Hematopoietic multipotent progenitor cell treated with erythropoietin and hydrocortisone succinate and interleukin-3 and kit ligand, for 4 days (in vitro differentiated cells): ENCODE measurements around the gene IDI1.
"Not testable (repeated sequence)": the region's sequence is repeated elsewhere in the genome, so short reads cannot be mapped to it uniquely, and the experiment has no call there.

Experiments used
- DNase-seq: peaks from one replicate; pipeline ENCODE4 v3.0.0-alpha.2; 2015

The IDI1 gene

DNA sequence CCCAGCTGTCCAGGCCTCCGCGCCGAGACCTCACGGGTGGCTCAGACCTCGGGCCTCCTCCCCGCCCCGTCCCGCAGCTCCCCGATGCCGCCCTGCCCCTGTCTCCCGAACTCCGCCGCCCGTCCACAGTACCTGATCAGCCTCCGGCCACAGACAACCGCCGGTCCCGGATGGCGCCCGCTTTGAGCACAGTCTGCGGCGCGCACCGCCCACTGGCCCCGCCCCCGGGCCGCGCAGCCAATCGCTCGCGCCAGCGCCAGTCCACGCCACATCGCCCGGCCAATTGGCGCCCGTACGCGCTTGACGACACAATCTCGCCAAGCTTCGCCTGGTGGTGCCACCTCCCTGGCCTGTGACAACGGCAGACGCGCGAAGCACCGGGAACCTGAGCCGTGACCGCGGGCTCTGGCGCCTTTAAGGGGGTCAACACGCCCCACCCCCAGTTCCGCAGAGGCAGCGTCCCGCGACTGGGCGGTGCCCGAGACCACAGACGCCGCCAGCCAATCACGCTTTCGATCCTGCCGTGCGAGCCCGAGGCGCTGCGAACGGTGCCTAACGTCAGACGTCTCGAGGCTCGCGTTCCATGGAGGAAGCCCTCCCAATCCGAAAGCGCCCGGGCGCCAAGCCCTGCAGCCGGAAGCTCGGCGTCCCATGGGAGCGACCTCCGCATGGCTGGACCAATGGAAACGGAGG lies at the start of gene IDI1:
Gene IDI1 (minus strand): TSS at position 388 of the 693 bp plus-strand sequence. CDS start 116 bp downstream, at position 272.
- DNase-seq, result peak; percentile 99

DNA sequence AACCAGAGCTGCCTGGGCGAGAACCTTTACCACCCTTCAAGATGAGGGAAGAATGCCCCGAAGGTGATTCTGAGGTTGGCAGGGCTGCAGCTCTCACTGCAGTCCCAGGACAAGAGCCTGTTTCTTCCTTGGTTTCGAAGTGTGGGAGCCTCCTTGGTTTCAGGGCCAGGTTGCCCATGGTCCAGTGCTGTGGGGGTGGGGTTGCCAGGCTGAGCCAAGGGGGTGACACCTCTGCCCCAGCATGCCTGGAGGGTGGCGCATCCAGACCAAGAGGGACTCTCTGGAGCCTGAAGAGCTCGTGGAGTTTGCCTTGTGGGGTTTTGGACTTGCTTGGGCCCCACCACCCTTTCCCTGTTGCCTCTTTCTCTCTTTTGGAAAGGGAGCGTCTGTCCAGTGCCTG lies 48.5 kb upstream of the IDI1 start:
- no peak for DNase-seq

DNA sequence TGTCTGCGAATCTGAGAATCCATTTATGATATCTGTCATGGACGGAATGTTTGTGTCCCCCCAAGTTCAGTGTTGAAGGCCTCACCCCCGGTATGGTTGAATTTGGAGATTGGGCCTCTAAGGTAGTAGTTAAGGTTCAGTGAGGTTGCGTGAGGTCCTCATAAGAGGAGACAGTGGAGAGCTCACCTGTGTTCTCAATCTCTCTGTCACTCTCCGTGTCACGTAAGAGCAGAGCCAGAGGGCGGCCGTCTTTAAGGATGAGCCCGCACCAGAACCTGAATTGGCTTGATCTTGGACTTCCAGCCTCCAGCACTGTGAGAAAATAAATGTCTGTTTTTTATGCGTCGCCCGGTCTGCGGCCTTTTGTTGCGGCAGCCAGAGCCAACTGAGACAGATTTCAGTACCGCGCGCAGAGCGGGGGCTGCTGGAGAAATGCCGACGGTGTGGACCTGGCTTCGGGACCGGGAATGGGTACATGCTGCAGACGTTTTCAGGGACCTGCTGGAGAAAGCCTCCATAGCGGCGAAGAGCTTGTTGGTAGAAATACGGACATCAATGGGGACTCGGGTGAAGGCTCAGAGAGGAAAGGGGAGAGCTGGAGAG lies 47.5 kb upstream of the IDI1 start:
- no peak for DNase-seq

DNA sequence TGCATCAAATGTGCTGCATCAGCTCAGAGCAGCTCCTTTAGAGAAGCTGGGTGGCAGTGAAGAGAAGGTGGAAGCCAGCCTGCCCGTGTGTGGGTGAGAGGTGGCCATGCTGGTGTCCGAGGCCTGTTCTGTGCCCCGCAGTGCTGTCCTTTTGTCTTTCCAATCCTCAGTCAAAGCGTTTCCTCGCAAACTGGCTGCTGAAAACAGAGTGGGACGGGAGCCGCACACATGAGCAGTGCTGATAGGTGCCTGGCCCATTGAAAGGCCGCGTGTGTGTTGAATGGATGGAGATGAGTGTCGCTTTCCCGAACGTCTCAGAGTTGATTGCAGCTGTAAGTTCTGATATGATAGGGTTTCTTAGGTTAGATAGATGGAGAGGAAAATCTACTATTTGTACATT lies 46.6 kb upstream of the IDI1 start:
- DNase-seq, result no peak

DNA sequence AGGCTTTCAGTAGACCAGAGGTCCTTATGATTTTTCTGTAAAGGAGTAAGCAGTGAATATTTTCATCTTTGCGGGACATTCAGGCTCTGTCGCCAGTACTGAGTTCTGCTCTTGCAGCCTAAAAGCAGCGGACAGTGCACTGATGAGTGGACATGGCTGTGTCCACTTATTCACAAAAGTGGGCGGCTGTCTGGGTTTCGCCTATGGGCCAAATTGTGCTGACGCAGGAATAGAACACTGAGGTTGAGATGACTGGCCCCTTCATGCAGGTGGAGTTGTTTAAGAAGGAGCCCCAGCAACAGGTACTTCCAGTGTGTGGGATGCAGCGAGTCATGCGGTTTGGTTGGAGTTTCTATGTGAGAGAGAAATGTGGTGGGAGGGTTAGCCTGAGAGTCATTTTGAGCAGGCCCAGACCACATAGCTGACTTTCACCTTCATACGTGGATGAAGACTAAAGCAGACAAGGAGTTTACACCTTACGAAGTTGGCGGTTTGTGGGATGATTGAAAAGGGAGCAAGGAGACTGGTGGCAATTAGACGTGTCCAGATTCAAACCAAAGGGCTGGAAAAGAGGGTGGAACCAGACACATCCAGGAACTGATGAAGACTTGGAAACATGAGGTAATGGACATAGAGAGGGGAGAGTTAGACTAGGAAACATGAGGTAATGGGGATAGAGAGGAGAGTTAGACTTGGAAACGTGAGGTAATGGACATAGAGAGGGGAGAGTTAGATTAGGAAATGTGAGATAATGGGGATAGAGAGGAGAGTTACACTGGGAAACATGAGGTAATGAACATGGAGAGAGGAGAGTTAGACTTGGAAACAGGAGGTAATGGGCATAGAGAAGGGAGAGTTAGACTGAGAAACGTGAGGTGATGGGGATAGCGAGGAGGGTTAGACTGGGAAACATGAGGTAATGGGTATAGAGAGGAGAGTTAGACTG lies 45.5 kb upstream of the IDI1 start:
- no peak for DNase-seq

DNA sequence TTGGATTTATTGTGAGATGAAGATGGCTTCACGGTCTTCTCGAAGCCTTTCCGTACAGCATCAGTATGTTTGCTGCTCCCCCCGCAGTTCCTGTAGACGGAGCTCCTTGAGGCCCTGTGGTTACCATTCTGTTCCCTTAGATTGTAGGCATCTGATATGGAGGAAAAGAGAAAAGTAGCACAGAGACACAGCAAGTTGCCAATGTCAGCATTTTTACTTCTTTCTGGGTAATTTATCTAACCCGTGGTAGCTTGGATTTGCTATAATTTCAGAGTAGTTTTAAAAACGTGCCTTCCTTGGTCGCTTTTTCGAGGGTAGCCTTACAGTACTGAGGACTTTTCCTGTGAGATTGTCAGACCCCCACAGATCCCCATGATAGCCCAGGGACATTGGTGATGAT lies 44.8 kb upstream of the IDI1 start:
- DNase-seq, result no peak

DNA sequence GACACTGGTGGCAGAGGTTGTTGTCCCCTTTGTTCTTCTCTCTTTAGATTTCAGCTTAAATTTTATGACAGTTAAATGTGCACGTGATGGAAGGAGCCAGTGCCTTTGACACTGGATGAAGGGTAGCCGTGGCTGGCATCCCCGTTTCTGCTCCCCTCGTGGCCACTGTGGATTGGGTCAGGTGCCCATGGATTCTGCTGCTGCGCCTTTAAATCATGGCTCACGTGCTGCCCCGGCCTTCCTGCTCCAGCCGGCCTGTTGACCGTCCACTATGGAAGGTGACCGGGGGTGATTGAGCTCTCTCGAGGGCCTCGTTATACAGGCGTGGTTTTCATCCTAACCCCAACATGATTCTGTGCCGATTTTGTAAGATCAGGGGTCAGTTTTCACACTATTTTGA lies 41.8 kb upstream of the IDI1 start:
- DNase-seq, result no peak

DNA sequence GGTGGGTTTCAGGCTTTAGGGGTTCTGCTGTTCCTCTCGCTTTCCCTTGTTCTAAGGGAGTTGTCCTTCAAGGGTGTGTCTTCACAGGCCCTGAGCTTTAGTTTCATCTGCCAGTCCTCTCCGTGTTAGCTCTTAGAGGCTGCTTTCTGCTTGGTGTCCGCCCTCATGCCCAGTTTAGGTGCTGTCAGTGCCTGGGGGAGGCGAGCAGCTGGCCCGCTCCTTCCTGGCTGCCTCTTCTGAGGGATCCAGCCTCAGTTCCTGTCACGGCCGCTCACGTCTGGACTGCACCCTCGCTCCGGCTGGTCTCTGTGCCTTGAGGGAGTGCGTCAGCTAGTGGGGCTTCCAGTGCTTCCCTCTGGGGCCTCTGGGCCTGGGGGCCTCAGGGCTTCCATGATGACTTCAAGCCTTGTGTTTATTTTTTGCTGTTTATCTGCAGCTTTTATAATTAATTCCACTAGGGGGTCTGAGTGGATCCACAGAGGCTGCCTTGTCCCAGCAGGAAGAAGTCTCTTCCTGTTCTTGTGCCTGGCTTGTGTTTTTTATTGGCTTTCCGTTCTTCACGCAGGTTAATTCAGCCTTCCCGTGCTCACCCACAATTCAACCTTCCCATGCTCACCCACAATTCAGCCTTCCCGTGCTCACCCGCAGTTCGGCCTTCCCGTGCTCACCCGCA lies 40.2 kb upstream of the IDI1 start:
- no peak for DNase-seq

DNA sequence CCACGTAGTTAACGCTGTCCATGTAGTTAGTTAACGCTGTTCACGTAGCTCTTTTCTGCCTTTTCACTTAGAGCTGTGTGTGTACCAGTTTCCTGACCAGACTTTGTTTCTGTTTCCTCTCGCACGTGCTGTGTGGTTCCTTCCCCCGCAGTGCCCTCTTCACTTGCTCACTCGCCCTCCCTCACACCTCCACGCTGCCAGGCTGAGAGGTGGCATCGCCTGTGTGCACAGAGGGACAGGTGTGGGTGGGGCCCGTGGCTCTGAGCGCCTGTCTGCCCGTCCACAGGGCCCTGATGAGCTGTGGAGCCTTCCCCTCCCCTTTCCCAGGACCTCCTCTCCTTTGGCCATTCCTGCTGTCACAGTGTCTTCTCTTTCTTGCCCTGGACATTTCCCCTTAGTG lies 37.9 kb upstream of the IDI1 start:
- DNase-seq, result no peak

DNA sequence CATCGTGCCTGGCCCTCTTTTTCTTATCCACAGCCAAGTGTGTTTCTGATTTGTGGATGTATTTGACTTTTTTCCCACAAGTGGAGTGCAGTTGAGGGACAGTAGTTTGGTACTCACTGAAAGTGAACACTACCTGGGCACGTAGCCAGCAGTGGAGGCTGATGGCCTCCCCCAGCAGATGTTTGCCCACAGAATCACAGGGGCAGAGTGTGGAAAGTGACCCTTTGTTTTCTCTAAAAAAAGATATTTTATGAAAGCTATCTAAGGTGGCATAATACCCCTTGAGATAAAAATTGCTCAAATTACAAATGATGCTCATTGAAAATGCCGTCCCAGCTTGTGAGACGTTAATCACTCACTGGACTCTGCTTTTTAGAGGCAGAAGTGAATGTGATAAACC lies 36.3 kb upstream of the IDI1 start:
- no peak for DNase-seq

DNA sequence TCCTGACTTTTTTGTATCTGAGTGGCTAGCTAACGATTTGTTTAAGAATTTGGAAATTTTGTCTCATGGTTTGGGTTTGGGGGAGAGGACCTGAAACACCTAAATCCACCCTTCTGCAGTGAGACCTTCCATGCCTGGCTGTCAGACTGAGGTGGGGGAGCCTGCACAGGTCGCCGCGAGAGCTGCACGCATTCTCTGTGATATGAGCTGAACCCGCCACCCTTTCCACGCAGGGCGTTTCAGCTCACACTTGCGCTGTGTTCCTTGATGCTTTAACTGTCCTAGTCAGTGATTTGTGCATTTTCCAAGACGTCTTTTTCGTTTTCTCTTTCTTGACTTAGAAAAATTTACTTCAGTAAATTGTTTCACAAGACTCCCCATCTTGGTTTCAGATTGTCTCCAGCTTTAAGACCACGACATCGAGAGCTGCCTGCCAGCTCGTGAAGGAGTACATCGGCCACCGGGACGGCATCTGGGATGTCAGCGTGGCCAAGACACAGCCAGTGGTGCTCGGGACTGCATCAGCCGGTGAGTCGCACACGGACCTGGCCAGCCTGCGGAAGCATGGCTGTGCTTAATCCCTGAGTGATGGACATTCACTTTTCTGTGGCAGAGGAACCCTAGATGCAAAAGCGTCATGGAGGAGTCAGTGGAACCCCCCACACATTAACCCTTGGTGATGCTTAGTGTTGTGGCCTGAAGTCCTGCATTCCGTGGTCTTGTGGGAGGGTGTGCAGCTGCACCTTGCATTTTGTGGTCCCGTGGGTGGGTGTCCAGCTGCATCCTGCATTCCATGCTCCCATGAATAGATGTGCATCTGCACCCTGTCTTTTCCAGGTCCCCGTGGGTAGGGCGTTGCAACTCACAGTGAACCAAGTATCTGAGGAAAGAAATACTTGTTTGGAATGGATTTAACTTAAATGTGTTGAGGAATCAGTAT lies 35.4 kb upstream of the IDI1 start:
- DNase-seq, result no peak

DNA sequence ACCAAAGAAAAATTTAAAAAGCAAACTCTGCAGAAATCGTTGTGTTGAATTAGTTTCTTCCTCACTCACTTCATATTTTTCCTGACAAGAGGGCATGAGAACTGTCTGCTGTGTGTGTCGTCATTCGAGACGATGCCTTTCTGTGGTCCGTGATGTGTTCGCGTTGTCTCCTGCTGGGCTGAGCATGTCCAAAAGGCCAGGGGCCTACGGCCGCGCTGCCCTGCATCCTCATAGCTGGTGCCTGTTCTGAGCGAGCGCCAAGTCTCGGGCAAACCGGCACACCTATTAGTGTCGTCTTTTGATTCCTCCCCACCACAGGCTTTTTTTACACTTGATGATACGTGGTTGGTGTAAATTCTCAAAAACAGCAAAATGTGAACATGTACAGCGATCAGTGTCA lies 34.7 kb upstream of the IDI1 start:
- no peak for DNase-seq

DNA sequence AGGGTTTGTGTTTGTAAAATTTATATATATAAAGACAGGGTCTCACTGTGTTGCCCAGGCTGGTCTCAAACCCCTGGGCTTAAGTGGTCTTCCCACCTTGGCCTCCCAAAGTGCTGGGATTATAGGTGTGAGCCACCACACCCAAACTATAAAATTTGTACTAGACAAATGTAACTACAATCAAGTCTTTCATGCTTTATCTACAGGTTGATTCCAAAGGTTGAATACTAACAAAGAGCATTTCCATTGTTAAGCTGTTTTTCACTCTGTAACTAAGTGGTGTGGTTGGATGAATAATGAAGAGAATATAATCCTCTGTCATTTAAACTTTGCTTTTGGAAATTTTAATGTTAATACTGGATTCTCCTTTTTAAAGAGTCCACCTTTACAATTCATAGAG lies 29.7 kb upstream of the IDI1 start:
- no peak for DNase-seq

DNA sequence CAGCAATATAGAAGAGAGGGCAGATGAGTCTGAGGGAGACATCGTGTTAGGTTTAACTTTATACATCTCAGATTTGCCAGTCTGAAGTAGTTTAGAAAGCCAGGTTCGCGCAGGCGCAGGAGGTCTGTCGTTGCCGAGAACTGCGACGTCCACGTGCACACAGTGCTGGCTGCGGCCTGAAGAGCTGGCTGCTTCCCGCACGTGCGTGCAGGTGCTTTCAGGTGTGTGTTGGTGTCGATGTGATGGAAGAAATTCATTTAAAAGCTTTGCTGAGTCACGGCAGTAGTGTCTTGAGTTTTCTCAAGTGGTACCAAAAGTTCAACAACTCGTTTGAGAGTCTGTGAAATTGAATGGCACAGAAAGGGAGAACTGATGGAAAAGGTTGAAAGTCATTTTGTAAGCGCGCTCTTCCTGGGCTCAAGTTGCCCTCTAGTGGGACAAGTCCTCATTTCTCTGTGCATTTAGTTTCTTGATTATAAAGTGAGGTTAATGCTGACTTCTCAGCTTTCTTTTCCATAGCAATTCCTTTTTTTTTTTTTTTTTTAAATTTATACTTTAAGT lies 25.9 kb upstream of the IDI1 start:
- peak; percentile 65 for DNase-seq

DNA sequence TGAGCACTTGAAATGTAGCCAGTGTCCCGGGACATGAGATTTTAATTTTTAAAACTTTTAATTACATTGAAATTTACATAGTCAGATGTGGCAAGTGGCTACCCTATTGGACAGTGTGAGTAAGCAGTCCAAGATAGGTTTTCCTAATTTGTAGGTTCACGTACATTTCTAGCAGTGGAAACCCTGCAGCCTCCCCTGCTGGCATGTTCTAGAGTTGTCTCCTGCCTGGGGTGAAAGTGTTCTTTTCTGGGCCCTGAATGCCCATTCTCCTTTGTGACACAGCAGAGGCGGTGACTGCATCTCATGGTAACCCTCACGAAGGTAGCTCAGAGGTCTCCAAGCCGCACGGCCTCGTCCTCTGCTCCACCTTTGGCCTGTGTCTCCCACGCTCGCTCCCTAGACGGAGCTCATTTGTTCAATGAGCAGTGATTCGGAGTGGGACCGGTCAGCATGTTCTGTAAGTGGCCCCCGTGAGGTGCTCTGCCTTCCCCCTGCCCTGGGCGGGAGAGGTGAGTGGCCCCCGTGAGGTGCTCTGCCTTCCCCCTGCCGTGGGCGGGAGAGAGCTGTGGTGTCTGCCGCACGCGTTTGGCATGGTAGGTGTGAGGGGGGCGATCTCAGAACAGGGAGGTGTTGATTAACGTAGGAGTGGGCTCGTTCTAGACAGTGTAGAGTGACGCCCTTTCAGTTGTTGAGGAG lies 25.3 kb upstream of the IDI1 start:
- DNase-seq, result peak; percentile 41

DNA sequence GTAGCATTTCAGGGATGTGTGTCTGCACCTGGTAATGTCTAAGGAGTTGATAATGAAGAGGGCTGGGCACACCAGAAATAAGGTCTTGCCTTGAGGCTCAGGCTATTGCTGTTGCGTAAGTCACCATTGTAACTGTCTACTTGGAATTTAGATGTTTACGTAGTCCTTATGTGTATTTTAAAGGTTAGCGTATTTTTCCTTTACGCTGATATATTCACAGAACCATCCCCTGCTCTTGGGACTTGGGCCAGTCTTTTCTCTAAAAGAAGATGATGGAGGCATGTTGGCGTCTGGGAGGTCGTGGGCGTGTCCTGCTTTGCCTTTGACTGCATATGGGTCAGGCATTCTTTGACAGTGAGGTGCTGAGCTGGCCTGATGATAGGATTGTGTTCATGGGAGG lies 22.0 kb upstream of the IDI1 start:
- peak; percentile 37 for DNase-seq

DNA sequence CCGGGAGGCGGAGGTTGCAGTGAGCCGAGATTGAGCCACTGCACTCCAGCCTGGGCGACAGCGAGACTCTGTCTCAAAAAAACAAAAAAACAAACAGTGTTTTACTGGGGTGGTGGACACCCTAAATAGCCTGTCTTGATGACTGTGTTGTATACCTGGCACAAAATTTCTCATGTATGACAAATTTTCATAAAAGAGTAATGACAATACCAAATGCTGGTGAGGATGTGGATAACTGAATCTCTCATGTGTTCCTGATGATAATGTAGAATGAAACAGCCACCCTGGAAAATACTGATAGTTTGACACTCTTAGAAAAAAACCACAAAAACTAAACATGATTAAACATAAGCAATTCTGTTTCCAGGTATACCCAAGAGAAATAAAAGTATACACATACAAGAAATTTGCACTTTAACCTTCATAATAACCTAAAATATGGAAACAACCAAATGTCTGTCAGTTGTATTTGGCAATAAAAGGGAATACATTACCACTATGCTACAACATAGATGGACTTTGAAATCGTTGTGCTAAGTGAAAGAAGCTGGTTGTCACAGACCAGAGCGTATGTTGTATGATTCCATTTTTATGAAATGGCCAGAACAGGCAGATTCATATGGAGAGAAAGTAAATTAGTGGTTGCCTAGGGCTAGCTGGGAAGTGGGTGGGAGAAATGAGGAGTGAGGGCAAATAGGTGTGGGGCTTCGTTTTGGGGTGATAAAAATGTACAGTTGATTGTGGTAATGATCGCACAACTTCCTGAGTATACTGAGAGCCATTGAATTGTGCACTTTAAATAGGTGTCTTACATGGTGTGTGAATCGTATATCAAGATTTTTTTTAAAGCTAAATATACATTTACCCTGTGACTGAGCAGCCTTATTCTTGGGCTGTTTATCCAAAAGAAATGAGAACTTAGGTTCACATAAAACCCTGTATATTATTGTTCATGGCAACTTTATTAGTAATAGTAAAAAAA lies 19.8 kb upstream of the IDI1 start:
- DNase-seq, result peak; percentile 46

DNA sequence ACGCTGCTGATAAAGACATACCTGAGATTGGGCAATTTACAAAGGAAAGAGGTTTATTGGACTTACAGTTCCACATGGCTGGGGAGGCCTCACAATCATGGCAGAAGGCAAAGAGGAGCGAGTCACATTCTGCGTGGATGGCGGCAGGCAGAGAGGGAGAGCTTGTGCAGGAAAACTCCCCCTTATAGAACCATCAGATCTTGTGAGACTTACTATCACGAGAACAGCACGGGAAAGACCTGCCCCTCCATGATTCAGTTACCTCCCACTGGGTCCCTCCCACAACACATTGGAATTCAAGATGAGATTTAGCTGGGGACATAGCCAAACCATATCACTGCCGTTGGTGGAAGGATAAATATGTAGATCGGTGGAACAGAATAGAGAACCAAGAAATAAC lies 17.8 kb upstream of the IDI1 start:
- DNase-seq, result not testable (repeated sequence)

DNA sequence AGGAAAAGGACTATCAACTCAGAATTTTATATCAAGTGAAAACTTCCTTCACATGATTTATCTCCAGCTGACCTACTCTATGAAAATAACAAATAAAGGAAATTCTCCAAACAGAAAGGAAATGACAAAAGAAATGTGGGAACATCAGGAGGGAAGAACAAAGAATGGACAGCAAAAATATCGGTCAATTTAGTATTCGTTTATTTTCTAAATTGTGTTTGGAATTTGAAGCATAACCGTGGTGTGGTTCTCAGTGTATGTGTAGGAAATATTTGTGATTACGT lies 16.0 kb upstream of the IDI1 start:
- DNase-seq, result no peak

DNA sequence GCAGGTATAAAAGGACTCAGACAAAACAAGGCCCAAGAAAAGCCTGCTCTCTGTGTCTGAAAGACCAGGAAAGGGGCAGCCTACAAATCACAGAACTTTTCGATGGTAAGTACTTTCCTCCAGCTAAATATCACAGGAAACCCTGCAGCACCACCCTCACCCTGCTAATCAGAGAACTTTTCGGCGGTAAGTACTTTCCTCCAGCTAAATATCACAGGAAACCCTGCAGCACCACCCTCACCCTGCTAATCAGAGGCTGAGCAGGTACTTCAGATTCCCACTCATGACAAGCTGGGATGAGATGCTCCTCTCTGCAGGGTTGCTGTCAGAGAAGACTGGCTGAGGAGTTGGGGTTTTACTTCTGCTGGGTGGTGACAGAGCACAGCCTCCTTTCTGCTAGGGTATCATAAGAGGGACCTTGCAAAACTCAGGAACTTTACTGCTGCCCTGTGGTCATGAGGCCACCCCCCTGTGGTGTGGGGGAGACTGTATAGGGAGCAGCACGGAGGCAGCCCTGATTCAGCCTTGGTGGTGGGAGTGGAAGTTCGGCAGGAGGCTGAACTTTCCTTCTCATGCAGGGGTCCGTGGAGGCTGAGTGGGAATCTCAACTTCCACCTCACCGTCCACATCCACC lies 14.4 kb upstream of the IDI1 start:
- DNase-seq, result no peak
